NCI-H82 treated with DMSO at 0.1 percent for 48 hours (cell line): Measurements from ENCODE around the gene NCOA5.

ENCODE experiments used
- DNase-seq: peaks from one replicate; lab custom pipeline; 2025; ENCODE audit not compliant: unreplicated experiment; lab: John Stamatoyannopoulos, UW

The NCOA5 gene

DNA sequence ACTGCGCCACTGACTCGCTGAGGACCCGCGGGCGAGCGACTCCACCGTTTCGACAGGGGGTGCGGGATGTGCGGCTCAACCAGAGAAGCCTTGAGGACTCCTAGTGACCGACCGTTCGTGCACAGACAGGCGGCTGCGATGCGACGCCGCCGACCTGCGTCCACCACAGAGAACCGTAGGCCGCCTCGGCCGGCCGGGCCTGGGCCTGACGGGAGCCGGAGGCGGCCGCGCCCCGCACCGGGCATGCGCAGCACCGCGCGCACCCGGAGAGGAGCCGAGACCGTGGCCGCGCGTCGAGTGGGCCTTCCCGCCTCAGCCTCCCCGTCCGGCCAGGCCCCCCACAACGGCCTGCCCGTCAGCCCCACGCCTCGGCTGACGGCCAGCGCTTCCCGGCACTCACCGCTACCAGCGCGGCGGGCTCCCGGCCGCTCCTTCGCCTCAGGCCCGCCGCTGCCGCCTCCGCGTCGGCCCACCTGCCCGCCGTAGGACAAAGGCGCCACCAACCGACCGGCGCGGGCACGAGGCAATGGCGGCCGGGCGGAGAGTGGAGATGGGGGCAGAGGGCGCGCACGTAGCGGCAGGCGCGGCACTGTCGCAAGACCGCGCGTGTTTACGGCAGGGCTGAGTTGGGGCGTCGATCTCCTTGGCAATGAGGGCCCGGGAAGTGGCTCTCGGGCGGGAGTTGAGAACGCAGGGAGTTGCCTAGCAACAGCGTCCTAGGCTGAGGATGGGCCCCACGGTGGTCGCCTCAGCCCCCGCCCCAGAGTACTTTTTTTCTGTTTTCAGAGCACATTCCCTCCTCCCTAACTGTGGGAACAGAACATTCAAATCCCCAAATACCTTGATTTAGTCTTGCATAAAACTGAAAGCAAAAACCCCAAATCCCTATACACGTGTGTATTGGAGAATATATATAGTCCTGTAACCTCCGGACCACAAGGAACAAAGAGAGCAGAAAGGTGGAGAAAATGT, at the start of gene NCOA5:
Gene NCOA5 (minus strand): TSS at position 546 of the 972 bp plus-strand sequence. CDS start 10,538 bp downstream, outside the sequence.
- peak; percentile 85 for DNase-seq

- DNase-seq, result peak; percentile 75
Observed at GRCh38 chr20:46139266-46139889, 49.6 kb upstream of the NCOA5 start.

GRCh38 chr20:46137816-46138215, 48.1 kb upstream of the NCOA5 start:
- no peak for DNase-seq

DNA sequence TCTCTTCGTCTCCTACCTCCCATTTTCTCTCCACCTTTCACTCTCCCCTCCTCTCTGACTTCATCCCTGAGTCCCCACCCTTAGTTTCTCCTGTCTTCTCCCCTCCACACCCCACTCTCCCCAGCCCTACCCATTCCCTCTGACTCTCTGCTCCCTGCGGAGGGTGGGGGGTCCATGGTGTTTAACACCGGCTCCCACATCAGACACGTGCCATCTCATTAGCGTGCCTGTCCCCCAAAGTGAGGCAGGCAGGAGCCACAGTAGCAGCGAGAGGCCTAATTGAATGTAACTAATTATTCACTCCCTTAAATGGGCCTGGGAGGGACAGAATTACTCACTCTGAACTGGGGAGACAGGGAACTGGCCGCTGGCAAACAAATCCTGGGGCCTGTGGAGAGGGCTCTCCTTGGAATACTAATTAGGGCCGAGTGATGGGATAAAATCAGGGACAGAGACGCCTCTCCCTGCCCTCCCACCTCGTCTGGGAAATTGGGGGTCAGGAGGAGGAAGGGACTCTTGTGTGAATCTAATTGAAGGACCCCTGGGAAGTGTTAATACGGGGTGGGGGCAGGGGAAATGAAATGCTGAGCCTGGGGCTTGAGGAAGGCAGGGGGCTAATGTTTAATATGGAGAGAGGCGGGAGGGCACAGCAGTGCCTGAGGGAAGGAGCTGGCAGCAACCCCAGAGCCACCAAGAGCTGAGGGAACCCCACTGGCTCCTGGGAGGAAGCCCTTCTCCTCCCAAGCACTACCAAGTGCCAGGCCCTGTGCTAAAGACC, 46.3 kb upstream of the NCOA5 start:
- DNase-seq, result no peak

DNA sequence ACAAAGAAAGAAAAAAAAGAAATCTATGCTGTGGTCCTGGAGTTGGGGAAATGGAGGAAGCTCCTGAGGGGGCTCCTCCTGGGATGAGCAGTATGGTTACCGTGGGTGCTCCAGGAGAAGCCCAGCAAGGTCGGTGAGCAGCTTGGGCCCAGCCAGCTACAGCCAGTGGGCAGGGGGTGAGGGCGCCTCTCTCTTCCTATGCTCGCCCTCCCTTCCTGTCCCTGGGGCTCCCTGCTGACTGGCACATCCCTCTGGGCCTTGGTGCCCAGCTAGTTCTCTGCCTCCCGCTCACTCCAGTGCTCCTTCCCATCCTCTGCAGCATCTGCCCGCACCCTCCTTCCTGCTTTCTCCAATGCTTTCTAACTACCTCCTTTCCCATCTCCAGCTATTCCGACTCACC, 45.0 kb upstream of the NCOA5 start:
- no peak for DNase-seq

DNA sequence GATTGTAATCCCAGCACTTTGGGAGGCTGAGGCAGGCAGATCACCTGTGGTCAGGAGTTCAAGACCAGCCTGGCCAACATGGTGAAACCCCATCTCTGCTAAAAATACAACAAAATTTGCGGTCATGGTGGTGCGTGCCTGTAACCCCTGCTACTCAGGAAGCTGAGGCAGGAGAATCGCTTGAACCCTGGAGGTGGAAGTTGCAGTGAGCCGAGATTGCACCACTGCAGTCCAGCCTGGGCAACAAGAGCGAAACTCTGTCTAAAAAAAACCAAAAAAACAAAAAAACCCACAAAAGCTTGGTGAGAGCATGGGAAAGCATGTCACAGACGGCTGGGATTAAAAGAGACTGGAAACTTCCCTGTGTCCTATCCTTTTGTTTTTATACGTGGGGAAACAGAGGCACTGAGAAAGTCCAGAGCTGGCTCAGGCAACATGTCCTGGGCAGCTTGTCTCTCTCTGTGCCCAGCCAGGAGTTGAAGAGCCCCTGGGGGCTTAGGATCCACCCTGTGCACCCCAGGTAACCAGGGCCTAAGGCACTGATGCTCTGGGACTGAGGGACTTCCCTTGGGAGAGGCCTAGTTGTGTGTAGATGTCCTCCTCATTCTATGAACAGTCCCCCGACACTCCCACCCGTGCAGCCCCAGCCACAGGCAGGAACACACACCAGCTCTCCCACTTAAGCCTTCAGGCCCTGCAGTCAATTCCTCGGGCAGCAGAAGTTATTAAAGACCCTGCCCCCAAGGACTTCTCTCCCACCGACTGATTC, 44.3 kb upstream of the NCOA5 start:
- no peak for DNase-seq

DNA sequence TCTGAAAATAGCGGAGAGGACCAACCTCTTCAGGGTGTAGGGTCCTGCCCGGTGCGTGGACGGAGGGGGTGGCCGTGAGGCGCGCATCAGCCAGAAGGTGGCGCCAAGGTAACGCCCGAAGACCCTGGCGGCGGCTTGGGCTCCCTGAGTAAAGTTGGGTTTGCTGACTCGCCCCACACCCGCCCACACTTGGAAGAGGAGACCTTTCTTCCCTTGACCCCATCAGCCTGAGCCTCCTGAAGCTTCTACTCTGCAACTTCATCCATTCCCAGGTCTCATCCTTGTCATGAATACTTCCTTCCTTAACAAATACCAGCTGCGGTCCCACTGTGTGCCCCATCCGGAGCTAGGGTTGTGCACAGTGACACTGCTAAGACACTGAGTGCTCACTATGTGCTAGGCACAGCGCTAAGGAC, 43.0 kb upstream of the NCOA5 start:
- peak; percentile 33 for DNase-seq

DNA sequence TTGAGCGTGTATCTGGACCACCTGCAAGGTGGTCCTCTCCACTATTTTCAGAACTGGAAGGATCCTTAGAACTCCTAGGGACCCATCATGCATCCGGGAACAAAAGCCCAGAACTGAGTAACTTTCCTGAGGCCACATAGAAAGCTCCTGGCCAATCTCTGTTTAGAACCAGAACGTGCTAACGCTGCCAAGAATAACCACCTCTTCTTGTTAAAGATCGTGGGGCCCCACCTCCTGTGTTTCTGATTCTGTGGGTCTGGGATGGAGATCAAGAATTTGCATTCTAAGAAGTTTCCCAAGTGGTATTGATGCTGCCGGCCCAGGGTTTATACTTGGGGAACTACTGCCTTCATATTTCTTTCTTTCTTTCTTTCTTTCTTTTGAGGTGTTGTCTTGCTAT, 41.6 kb upstream of the NCOA5 start:
- DNase-seq, result no peak

DNA sequence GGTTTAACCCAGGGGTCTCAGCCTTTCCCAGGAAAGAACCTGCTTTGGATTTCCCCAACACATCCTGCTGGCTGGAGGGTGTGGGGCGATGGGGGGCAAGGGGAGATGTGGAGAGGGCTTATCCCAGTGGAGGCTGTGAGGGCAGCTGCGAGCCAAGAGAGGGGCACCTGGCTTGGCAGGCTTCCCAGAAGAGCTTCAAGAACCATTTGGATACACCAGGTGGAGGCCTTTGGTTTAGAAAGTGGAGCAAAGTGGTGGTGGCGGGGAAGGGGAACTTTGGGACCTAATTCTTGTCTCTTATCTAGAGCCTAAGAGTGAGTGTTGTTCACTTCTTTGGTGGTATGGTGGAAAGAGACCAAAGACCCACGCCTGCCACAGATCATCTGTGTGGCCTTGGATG, 40.8 kb upstream of the NCOA5 start:
- peak; percentile 62 for DNase-seq

DNA sequence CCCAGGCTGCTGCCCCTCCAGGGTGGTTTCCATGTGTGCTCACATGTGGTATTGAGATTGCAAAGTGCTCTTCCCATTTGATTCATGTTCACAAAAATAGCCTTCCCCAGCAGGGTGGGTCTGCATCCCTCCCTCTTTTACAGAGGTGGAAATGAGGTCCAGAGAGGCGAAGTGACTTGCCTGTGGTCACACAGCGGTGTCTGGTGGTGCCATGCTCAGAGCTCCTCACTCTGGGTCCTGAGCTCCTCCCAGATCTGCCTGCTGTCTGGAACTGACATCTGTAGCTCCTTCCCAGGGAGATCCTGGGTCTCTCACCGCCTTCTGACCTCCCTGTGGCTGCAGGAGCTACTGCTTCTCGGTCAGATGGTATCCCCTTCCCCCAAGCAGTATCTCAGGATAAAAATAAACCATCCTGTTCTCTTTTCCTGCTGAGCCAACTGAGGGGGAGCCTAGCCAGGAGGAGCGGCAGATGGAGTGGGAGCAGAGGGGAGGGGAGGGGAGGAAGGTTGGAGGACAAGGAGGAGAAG, 40.3 kb upstream of the NCOA5 start:
- peak; percentile 84 for DNase-seq

GRCh38 chr20:46128310-46129151, 38.8 kb upstream of the NCOA5 start:
- peak; percentile 26 for DNase-seq

DNA sequence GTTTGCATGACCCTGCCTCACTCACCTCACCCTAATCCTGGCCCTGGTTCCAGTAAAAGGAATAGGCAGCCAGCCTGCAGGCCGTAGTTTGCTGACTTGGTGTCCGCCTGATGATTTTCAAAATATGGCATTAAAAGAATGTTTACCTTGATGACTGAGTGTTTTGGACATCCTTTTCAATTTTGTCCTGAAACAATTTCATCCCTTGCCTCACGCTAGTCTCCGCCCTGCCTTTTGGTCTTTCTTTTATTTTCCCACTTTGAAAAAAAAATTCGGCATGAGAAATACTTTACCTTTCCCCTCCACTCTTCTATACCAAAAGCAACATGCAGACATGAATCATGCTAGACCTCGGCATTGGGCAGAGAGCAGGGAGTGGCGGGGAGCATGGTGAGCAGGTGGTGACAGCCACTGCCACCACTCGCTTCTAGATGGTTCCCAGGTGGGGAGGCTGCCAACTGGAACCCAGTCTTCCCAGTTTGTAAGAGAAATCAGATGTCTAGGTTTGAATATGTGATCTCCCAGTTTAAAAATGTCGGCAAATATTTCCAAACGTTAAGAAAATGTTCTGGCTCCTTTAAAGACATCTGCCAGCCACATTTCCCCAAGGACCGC, 37.7 kb upstream of the NCOA5 start:
- no peak for DNase-seq

DNA sequence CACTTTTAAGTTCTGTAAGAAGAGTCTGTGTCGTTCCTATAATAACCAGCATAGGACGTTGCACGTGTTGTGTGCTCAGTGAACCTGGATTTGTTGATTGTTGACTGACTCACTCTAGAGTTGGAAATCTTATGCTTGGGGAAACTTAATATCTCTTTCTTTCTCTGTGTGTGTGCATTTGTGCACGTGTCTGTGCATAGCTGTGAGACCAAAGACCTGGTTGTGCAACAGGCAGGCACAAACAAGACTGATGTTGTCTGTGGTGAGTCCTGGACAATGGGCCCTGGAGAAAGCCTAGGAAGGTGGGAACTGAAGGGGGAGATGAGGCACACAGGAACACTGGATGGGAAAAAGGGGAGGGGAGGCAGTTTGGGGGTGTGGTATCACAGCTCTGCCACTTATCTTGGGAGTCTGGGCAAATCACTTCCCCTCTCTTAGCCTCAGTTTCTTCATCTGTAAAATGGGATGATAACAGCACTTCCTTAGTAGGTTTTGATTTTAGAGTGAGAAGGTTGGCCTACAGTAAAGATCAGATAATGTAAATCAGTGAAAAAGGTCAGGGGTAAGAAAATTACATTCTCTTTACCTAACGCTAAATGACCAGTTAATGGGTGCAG, 36.8 kb upstream of the NCOA5 start:
- no peak for DNase-seq

GRCh38 chr20:46123482-46124245, 33.9 kb upstream of the NCOA5 start:
- no peak for DNase-seq

DNA sequence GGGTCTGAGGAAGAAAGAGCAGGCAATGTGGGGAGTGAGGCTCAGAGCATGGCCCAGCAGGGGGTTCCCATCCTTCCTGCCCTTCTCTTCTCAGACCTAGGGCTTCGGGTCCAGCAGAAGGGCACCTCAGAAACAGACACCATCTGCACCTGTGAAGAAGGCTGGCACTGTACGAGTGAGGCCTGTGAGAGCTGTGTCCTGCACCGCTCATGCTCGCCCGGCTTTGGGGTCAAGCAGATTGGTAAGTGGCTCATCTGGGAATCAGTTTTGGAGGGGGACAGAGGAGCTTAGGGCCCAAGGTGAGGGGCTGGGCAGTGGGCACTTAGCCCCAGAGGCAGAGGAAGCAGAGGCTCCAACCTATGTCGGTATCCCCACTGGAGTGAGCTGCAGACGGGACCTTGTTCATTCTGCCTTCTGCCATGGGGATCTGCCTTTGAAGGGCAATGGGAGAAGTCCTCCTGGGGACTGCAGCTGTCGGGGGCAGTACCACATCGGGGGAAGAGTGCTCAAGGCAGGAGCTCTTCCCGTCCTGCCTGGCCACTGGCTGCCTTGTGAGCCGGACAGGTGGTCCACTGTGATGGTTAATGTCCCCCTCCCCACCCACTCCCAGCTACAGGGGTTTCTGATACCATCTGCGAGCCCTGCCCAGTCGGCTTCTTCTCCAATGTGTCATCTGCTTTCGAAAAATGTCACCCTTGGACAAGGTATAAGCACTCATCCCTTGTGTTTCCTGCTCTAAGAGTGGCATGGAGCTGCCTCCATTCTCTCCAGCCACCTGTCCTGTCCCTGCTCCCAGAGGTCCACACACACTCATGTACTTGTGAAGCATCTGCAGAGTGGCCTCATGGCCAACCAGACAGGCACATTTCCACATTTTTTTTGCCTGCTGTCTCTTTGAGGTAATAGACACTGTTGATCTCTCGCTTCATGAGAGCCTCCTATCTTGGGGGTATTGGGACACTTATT, 33.0 kb upstream of the NCOA5 start:
- DNase-seq, result no peak

DNA sequence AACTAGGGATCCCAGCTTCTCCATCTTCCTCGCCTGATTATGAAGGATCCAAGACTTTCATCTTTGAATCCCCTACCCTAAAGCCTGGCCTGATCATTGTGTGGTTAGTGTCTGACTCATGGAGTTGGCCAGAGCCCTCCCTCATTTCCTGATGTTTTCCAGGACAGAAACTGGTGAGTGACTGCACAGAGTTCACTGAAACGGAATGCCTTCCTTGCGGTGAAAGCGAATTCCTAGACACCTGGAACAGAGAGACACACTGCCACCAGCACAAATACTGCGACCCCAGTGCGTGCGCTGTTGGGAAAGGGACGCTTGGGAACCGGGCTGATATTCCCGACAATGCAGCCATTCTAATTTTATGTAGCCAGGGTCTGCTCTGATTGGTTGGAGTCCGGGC, 32.3 kb upstream of the NCOA5 start:
- no peak for DNase-seq
